DND-41 (cell line): ENCODE measurements around the gene MVB12B.

ENCODE experiments used
- CTCF ChIP-seq: IDR thresholded peaks from 2 replicates; pipeline ENCODE4 v1.5.1; 2012; ENCODE audit warnings: borderline replicate concordance, low read length, moderate library complexity, mild to moderate bottlenecking; ENCODE audit not compliant: poor library complexity, severe bottlenecking; ENCODE audit errors: extremely low read depth
- EZH2 ChIP-seq: IDR thresholded peaks from 3 replicates; pipeline ENCODE4 v1.6.1; 2012; ENCODE audit warnings: borderline replicate concordance, low read depth, mild to moderate bottlenecking, moderate library complexity, low read length, inconsistent platforms; ENCODE audit not compliant: severe bottlenecking

- TF ChIP-seq EZH2, result no peak
- TF ChIP-seq CTCF, result no peak
Observed at GRCh38 chr9:126360073-126360472, 33.4 kb downstream of the MVB12B start.
